ENCODE measurements around the gene APEX1.
A peak's percentile ranks its signal among the peaks of the same experiment; 100 is the strongest.

APEX1 gene

GRCh38 chr14:20477211-20477876 is 22.3 kb downstream of the APEX1 start:
- DNase-seq (ENCODE audit: low read depth): peak; percentile 65
- peak; percentile 28 for TF ChIP-seq POLR2A (IDR thresholded peaks at IDR 0.05; ENCODE audit: extremely low read depth, insufficient read length)
- TF ChIP-seq MAX (IDR thresholded peaks at IDR 0.05; ENCODE audit: low read depth, low read length): no peak
- 0 out of 2 replicates have a peak, but pooled peaks have one; percentile 18 for TF ChIP-seq MYC (IDR thresholded peaks at IDR 0.05; ENCODE audit: low read depth, low read length)
- no peak for TF ChIP-seq CTCF (IDR thresholded peaks at IDR 0.05; ENCODE audit: low read depth, low read length)

GRCh38 chr14:20478894-20479293 is 23.9 kb downstream of the APEX1 start:
- no peak for TF ChIP-seq POLR2A (IDR thresholded peaks at IDR 0.05; ENCODE audit: extremely low read depth, insufficient read length)
- no peak for TF ChIP-seq MYC (IDR thresholded peaks at IDR 0.05; ENCODE audit: low read depth, low read length)
- no peak for TF ChIP-seq MAX (IDR thresholded peaks at IDR 0.05; ENCODE audit: low read depth, low read length)
- TF ChIP-seq CTCF (IDR thresholded peaks at IDR 0.05; ENCODE audit: low read depth, low read length): no peak
- no peak overlapping the region for H3K4me3 ChIP-seq (ENCODE audit: low read depth, low read length)
- DNase-seq (ENCODE audit: low read depth): no peak

More at GRCh38 chr14:20477211-20477876, 22.3 kb downstream of the APEX1 start:
- no peak overlapping the region for H3K4me3 ChIP-seq (ENCODE audit: low read depth, low read length)

- no peak for DNase-seq (ENCODE audit: low read depth)
- no peak for TF ChIP-seq POLR2A (IDR thresholded peaks at IDR 0.05; ENCODE audit: extremely low read depth, insufficient read length)
- TF ChIP-seq CTCF (IDR thresholded peaks at IDR 0.05; ENCODE audit: low read depth, low read length): no peak
- TF ChIP-seq MYC (IDR thresholded peaks at IDR 0.05; ENCODE audit: low read depth, low read length): no peak
- TF ChIP-seq MAX (IDR thresholded peaks at IDR 0.05; ENCODE audit: low read depth, low read length): no peak
- no peak overlapping the region for H3K4me3 ChIP-seq (ENCODE audit: low read depth, low read length)
These were observed 27.4 kb downstream of the APEX1 start for GRCh38 chr14:20482382-20482781.

GRCh38 chr14:20485900-20486299 is 30.9 kb downstream of the APEX1 start:
- peak; percentile 19 for TF ChIP-seq POLR2A (IDR thresholded peaks at IDR 0.05; ENCODE audit: extremely low read depth, insufficient read length)
- peak; percentile 36; the same call in 1 of the 2 replicates for TF ChIP-seq MYC (IDR thresholded peaks at IDR 0.05; ENCODE audit: low read depth, low read length)
- peak; percentile 72 for TF ChIP-seq MAX (IDR thresholded peaks at IDR 0.05; ENCODE audit: low read depth, low read length)
- TF ChIP-seq CTCF (IDR thresholded peaks at IDR 0.05; ENCODE audit: low read depth, low read length): no peak
- peak; percentile 61 for DNase-seq (ENCODE audit: low read depth)
- H3K4me3 ChIP-seq (ENCODE audit: low read depth, low read length): no peak overlapping the region

GRCh38 chr14:20486684-20487395 is 31.8 kb downstream of the APEX1 start:
- DNase-seq (ENCODE audit: low read depth): peak; percentile 77
- peak overlapping the region; percentile 21 for H3K4me3 ChIP-seq (ENCODE audit: low read depth, low read length)
- no peak for TF ChIP-seq POLR2A (IDR thresholded peaks at IDR 0.05; ENCODE audit: extremely low read depth, insufficient read length)
- no peak for TF ChIP-seq MAX (IDR thresholded peaks at IDR 0.05; ENCODE audit: low read depth, low read length)
- no peak for TF ChIP-seq CTCF (IDR thresholded peaks at IDR 0.05; ENCODE audit: low read depth, low read length)
- TF ChIP-seq MYC (IDR thresholded peaks at IDR 0.05; ENCODE audit: low read depth, low read length): no peak
